H1 (cell line): Measurements from ENCODE around the gene DENND4B. TPM values are rescaled to one million over a fixed set of nuclear protein-coding genes. Genes with fewer than 3 reads are reported as not detected.

Experiments
- ASH2L ChIP-seq: fragments of 200-600, 300-600 bp; sonication (generic); IDR thresholded peaks from one replicate; pipeline ENCODE4 v1.7.1; 2017; ENCODE audit warnings: low read length
- EP300 ChIP-seq, 2 experiments: IDR thresholded peaks; 1 replicate in 1 of 2; 2 replicates in 1 of 2; pipeline ENCODE4 v1.6.1; 2011 to 2012; ENCODE audit warnings: low read depth in 2 of 2, low read length in 2 of 2, mild to moderate bottlenecking in 2 of 2, borderline replicate concordance in 1 of 2, inconsistent platforms in 1 of 2, moderate library complexity in 1 of 2
- FOSL1 ChIP-seq: IDR thresholded peaks from 2 replicates; pipeline ENCODE4 v1.6.1; 2011; ENCODE audit warnings: mild to moderate bottlenecking, low read depth, low read length, moderate library complexity; ENCODE audit not compliant: insufficient read depth
- NRF1 ChIP-seq: IDR thresholded peaks from 2 replicates; pipeline ENCODE4 v1.6.1; 2011; ENCODE audit warnings: mild to moderate bottlenecking, low read depth, low read length, improper control_type of control experiment
- SAP30 ChIP-seq: fragments of 300-600 bp; sonication (generic); IDR thresholded peaks from 2 replicates; pipeline ENCODE4 v1.7.1; 2012; ENCODE audit warnings: low read length, moderate library complexity, mild to moderate bottlenecking, inconsistent platforms; ENCODE audit not compliant: insufficient read depth, insufficient replicate concordance
- SRF ChIP-seq: IDR thresholded peaks from 2 replicates; pipeline ENCODE4 v1.6.1; 2011; ENCODE audit warnings: mild to moderate bottlenecking, low read depth, low read length, moderate library complexity
- polyA plus RNA-seq, 7 experiments: library from polyadenylated mRNA; depleted of rRNA in 3 of 7; stranded (reverse) in 5 of 7; unstranded in 2 of 7; fragments of >200 nt in 5 of 7; fragments of 200-250 nt in 2 of 7; gene quantifications; 1 replicate in 5 of 7; 2 replicates in 1 of 7; 4 replicates in 1 of 7; pipeline versions ENCODE4 v1.2.1 to v1.2.3, GENCODE V29; 2011 to 2013; ENCODE audit warnings: missing spikeins in 2 of 7, mixed read lengths in 2 of 7
- total RNA-seq: library from RNA; stranded (reverse); fragmentation: NEBNext Ultra II Directional; extraction: Animal tissue kit (Norgen Biotek cat#: 25700); gene quantifications from 2 replicates; pipeline ENCODE4 v1.2.1, GENCODE V29; 2021
- TF ChIP-seq, protein P1 (sequence below): IDR thresholded peaks from 2 replicates; pipeline ENCODE4 v1.6.1; 2012; ENCODE audit warnings: inconsistent platforms

The DENND4B gene
- total and polyA plus RNA-seq, 2 of the 8 experiments (the other 6 are each of a cell fraction or from before 2014, with no cell fraction given) = 45.6 to 61.1 TPM

DNA sequence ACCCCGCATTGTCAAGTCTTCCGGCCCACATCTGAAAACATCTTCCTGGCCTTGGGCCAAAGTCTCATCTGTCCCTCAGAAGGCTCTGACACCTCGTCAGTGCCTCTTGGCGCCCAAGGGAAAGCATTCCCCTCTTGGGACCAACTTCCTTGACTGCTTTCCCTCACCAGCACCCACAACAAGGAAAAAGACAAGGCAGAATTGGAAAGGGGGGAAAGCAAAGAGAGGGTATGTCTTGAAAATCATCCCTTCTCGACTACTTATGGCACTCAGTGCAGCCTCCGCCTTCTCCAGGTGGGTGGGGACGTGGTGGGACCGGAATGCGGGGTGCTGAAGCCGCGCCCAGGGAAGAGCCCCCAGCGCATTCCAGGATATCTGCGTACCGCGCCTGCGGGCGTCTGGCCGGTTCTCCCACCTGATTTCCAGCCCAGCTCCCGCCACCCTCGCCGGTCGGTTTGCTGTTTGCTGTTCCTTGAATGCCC, 17.4 kb upstream of the DENND4B start (continued):
- TF ChIP-seq, protein P1, sequence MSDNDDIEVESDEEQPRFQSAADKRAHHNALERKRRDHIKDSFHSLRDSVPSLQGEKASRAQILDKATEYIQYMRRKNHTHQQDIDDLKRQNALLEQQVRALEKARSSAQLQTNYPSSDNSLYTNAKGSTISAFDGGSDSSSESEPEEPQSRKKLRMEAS = 0 out of 2 replicates have a peak, but pooled peaks have one; percentile 43
- TF ChIP-seq EP300 (IDR thresholded peaks at IDR 0.05; ENCODE audit: borderline replicate concordance in 1 of 2, low read depth in 2 of 2, low read length in 2 of 2) (no peak), SAP30 (no peak), NRF1 (no peak), FOSL1 (no peak), ASH2L (no peak), SRF (no peak)
